PC-3 (cell line): ENCODE data around the gene PPP3R1. TPM values are rescaled to one million over a fixed set of nuclear protein-coding genes. Genes with fewer than 3 reads are reported as not detected.
A peak's percentile ranks its signal among the peaks of the same experiment; 100 is the strongest.

Source experiments
- ATAC-seq: fragments of 200-7000 bp; cut with Tn5 transposase; 2 replicates; pipeline ENCODE4 v1.9.1; 2020; ENCODE audit warnings: mild to moderate bottlenecking, moderate library complexity
- BruUV-seq: library from RNA; stranded (reverse); fragments of 400-500 nt; replicated peaks from 2 replicates; lab custom pipeline; 2021; lab: Mats Ljungman, UMichigan
- CTCF ChIA-PET: fragments of 300-600 bp; sonication (Branson Sonifier 250); formaldehyde crosslinking; loops from one replicate; lab custom pipeline; 2022; ENCODE audit warnings: antibody characterized with exemption; lab: Charles Lee
- POLR2A ChIA-PET: fragments of 300-600 bp; sonication (Branson Sonifier 250); formaldehyde crosslinking; loops from one replicate; lab custom pipeline; 2022; ENCODE audit warnings: antibody characterized with exemption; ENCODE audit not compliant: unreplicated experiment; lab: Charles Lee
- DNase-seq: peaks from one replicate; pipeline ENCODE4 v3.0.0-alpha.2; 2015
- H2AFZ ChIP-seq: fragments of 300-600 bp; sonication (generic); 2 replicates; pipeline ENCODE4 v1.6.0; 2016; ENCODE audit warnings: antibody characterized with exemption, low read length
- H3F3A ChIP-seq: fragments of 300-600 bp; sonication (generic); one replicate; pipeline ENCODE4 v1.6.0; 2017; ENCODE audit warnings: antibody characterized with exemption, low read length, control low read depth, mild to moderate bottlenecking; ENCODE audit not compliant: unreplicated experiment
- H3K27ac ChIP-seq: fragments of 300-600 bp; sonication (generic); 2 replicates; pipeline ENCODE4 v1.5.1; 2016; ENCODE audit warnings: mild to moderate bottlenecking, low read length
- H3K27me3 ChIP-seq: fragments of 300-600 bp; sonication (generic); 2 replicates; pipeline ENCODE4 v1.6.1; 2016; ENCODE audit warnings: low read length, mixed read lengths
- H3K36me3 ChIP-seq: fragments of 300-600 bp; sonication (generic); 2 replicates; pipeline ENCODE4 v1.6.1; 2016; ENCODE audit warnings: low read depth, mixed run types, low read length, mixed read lengths
- H3K4me1 ChIP-seq: fragments of 300-600 bp; sonication (generic); 2 replicates; pipeline ENCODE4 v1.5.1; 2016; ENCODE audit warnings: low read length; ENCODE audit not compliant: insufficient read depth
- H3K4me2 ChIP-seq: fragments of 300-600 bp; sonication (generic); 2 replicates; pipeline ENCODE4 v1.6.0; 2016; ENCODE audit warnings: low read length
- H3K4me3 ChIP-seq: fragments of 300-600 bp; sonication (generic); 2 replicates; pipeline ENCODE4 v1.5.1; 2016; ENCODE audit warnings: mild to moderate bottlenecking, low read length, mixed read lengths
- H3K79me2 ChIP-seq: fragments of 300-600 bp; sonication (generic); 2 replicates; pipeline ENCODE4 v1.6.1; 2017; ENCODE audit warnings: low read length, mixed read lengths
- H3K9ac ChIP-seq: fragments of 300-600 bp; sonication (generic); 2 replicates; pipeline ENCODE4 v1.6.0; 2016; ENCODE audit warnings: mild to moderate bottlenecking, low read length
- H3K9me2 ChIP-seq: fragments of 300-600 bp; sonication (generic); replicated peaks from 2 replicates; pipeline ENCODE4 v1.6.1; 2016; ENCODE audit warnings: mixed run types, low read length, mixed read lengths
- H3K9me3 ChIP-seq: fragments of 300-600 bp; sonication (generic); 2 replicates; pipeline ENCODE4 v1.6.1; 2016; ENCODE audit warnings: low read length, mixed read lengths
- H4K20me1 ChIP-seq: fragments of 300-600 bp; sonication (generic); 2 replicates; pipeline ENCODE4 v1.6.1; 2016; ENCODE audit warnings: low read length, mixed read lengths
- CTCF ChIP-seq: fragments of 300-600 bp; sonication (generic); conservative IDR thresholded peaks from 2 replicates; pipeline ENCODE4 v1.5.1; 2017; ENCODE audit warnings: antibody characterized with exemption, low read depth, mild to moderate bottlenecking, low read length
- EZH2 ChIP-seq: fragments of 300-600 bp; sonication (generic); IDR thresholded peaks from one replicate; pipeline ENCODE4 v1.6.1; 2017; ENCODE audit warnings: antibody characterized with exemption, mild to moderate bottlenecking, low read length; ENCODE audit not compliant: unreplicated experiment
- EZH2phosphoT487 ChIP-seq: fragments of 300-600 bp; sonication (generic); IDR thresholded peaks from 2 replicates; pipeline ENCODE4 v1.6.1; 2018; ENCODE audit warnings: mild to moderate bottlenecking, antibody characterized with exemption, low read length, borderline replicate concordance
- intact Hi-C: fragments of 100-400 bp; cut with micrococcal nuclease; formaldehyde crosslinking; loops from 2 replicates; pipeline ENCODE4 v1.9.0; 2023
- total RNA-seq: library from RNA; depleted of rRNA; stranded (reverse); fragments of >200 nt; gene quantifications from 2 replicates; pipeline ENCODE4 v1.2.3, GENCODE V29; 2014

The PPP3R1 gene
- total RNA-seq, 1 experiment from 2014 or later: 13.7 TPM

GRCh38 chr2:68290901-68291300 is 38.6 kb upstream of the PPP3R1 start:
- ChIA-PET POLR2A (no interaction called here), CTCF (interaction anchor here (2.0 kb wide), 2 partner anchors 67 to 169 kb away, joined by 11 to 15 read pairs; no protein-coding TSS in a partner anchor)
- DNase-seq (no peak), ATAC-seq (no peak)
- H3F3A ChIP-seq: no peaks in the 10 kb centered on the region
- no peak for TF ChIP-seq EZH2
- no peak for TF ChIP-seq EZH2phosphoT487
- no peak for TF ChIP-seq CTCF
- no peaks in the 10 kb centered on the region for H3K79me2 ChIP-seq
- no peak overlapping the region for H3K4me2 ChIP-seq
- H3K9me3 ChIP-seq: no peaks in the 10 kb centered on the region
- H4K20me1 ChIP-seq: no peaks in the 10 kb centered on the region
- no peaks in the 10 kb centered on the region for H3K36me3 ChIP-seq
- H3K4me3 ChIP-seq: no peak overlapping the region
- BruUV-seq: no TSS peak
- H3K9ac ChIP-seq: no peak overlapping the region
- H3K4me1 ChIP-seq: no peaks in the 10 kb centered on the region; the same call in 1 of the 2 replicates
- no peaks in the 10 kb centered on the region for H3K9me2 ChIP-seq
- no peak overlapping the region for H2AFZ ChIP-seq
- no peaks in the 10 kb centered on the region for H3K27me3 ChIP-seq
- intact Hi-C loops: loop anchor here (5.0 kb wide), 1 partner anchor 151 kb away; no protein-coding TSS in a partner anchor
- no peak overlapping the region for H3K27ac ChIP-seq

- no peak for TF ChIP-seq EZH2phosphoT487
- TF ChIP-seq EZH2: no peak
- no peak for TF ChIP-seq CTCF
- Histone ChIP-seq H3K4me3 (no peak overlapping the region), H3K27ac (no peak overlapping the region), H3K9me2 (no peaks in the 10 kb centered on the region), H3K27me3 (no peaks in the 10 kb centered on the region), H2AFZ (no peak overlapping the region), H3K4me2 (no peak overlapping the region), H3F3A (no peaks in the 10 kb centered on the region), H4K20me1 (no peaks in the 10 kb centered on the region), H3K4me1 (no peaks in the 10 kb centered on the region; the same call in 1 of the 2 replicates), H3K36me3 (no peaks in the 10 kb centered on the region), H3K9ac (no peak overlapping the region), H3K9me3 (no peaks in the 10 kb centered on the region), H3K79me2 (no peaks in the 10 kb centered on the region)
- POLR2A ChIA-PET: interaction anchor here (0.6 kb wide), 1 partner anchor 93 kb away, joined by 4 read pairs; no protein-coding TSS in a partner anchor
- intact Hi-C loops: no loop called here
- DNase-seq (peak; percentile 14), ATAC-seq (peak; percentile 53)
- CTCF ChIA-PET: interaction anchor here (0.6 kb wide), 2 partner anchors 18 to 82 kb away, joined by 3 to 10 read pairs; no protein-coding TSS in a partner anchor
- BruUV-seq: no TSS peak
Measured at GRCh38 chr2:68287580-68288441, 35.5 kb upstream of the PPP3R1 start.
